HG02973 (cell line): Measurements from ENCODE around the gene NSFL1C.
"Not testable (repeated sequence)": the region's sequence is repeated elsewhere in the genome, so short reads cannot be mapped to it uniquely, and the experiment has no call there.

ENCODE experiments used
- ATAC-seq: cut with Tn5 transposase; IDR thresholded peaks from one replicate; pipeline ENCODE4 v1.9.1; 2021; ENCODE audit warnings: moderate library complexity; ENCODE audit not compliant: unreplicated experiment

The NSFL1C gene

DNA sequence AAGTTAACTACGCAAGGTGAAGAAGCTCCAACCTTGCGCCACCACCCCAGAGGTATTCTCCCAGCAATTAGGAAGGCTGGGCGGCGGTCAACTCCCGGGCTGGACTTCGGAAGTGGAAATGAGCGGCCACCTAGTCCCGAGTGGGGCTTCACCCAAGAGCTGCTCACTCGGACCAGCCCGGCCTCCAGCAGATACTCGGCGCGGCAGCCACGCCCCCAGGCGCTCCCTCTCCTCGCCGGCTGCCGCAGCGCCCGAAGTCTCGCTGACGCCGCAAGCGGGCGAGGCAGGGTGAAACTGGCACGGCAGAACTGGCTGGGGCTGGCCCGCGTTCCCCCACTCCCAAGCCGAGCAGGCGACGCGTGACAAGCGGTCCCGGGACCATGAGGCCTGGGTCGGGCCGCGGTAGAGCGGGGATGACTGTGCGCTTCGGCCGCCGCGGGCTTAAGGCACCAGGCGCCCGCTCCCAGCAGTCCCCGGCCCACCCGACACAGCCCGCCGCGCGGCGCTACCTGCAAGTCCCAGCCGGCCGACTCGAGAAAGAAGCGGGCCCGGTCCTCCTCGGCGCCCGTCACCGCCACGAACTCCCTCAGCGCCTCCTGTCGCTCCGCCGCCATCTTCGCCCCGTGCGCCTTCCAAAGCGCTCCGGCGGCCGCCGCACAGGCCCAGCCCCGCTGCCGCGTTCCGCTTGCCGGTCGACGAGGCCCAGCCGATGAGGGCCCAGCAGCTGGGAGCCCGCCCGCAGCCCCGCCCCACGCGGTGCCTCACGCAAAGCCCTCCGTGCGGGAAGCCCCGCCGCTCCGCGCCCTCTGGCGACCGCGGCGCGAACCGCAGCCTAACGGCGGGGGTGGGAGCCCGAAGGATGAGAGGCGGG lies at the start of gene NSFL1C:
NSFL1C (minus strand) TSS at position 639 of the 871 bp plus-strand sequence; CDS start at position 614, 25 bp downstream.
- ATAC-seq, result peak; percentile 87

- ATAC-seq, result no peak
These were observed 47.2 kb upstream of the NSFL1C start for GRCh38 chr20:1513801-1514200.

DNA sequence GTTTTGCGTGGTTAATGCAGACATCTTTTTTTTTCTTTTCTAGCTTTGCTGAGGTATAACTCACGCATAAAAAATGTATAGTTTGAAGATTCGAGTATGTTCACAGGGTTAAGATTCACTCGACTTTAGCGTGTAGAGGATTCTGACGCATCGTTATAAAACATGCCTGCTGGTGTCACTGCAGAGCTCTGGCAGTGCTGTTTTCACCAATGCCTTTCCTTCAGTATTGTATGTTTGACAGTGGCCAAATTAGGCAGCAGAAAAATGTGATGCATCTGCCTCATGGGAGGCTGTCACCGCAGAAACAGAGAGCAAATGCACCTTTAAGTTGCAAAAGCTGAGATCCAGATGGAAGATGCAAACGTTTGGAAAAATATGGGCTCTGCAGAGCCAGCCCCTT lies 42.6 kb upstream of the NSFL1C start:
- ATAC-seq, result no peak

DNA sequence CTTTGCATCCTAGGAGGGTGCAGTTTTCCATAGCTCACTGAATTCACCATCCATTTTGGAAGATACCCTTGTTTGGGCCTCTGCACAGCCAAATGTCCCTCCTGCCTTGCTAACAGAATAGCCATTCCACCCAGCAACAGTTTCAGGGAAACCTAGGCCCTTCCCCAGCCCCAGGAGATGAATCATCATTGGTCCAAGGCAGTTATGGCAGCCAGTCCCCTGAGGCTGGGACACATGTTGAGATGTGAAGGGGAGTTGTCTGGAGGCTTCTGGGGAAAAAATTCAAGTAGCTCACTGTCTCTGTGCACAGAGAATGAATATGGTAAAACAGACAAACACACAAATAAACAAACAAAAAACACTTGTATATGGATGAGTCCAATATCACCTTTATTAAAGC lies 41.9 kb upstream of the NSFL1C start:
- no peak for ATAC-seq

- ATAC-seq, result no peak
These were observed 40.6 kb upstream of the NSFL1C start for GRCh38 chr20:1507276-1507675.

DNA sequence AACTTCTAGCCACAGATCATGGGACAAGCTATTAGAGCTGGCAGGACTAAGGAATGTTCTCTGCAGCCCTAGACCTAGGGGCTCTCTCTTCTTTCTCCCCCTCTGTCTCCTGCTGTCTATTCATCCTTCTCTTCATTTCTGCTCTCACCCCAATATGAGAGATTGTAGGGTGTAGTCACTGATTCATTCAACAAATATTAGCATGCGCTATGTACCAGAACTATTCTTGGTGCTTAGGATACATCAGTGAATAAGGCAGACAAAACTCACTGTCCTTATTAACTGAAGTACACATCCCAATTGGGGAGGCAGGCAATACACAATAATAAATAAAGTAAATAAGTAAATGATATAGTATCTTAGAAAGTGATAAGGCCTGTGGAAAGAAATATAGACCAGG lies 39.2 kb upstream of the NSFL1C start:
- no peak for ATAC-seq

GRCh38 chr20:1505361-1505760 lies 38.7 kb upstream of the NSFL1C start:
- ATAC-seq, result no peak

- ATAC-seq, result peak; percentile 96
These were observed 37.0 kb upstream of the NSFL1C start for GRCh38 chr20:1503564-1504227.

DNA sequence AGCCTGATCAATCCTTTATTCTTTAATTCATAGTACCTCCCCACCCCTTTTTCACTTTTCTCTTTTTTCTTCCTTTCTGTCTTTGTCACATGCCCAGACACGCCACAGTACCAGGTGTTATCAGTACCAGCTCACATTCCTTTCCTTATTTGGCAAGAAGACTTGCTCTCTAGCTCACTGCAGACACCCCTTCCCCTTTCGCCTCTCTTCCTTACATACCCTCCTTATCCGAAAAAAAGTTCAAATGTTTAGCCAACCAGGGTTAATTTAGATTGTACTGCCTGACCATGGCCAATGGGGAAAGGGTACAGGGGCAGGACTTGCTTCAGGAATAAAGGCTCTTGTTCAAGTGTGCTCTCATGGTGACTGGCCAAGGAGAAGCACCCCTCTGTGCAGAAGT lies 33.8 kb upstream of the NSFL1C start:
- ATAC-seq, result no peak

- ATAC-seq, result no peak
These were observed 33.1 kb upstream of the NSFL1C start for GRCh38 chr20:1499528-1500420.

DNA sequence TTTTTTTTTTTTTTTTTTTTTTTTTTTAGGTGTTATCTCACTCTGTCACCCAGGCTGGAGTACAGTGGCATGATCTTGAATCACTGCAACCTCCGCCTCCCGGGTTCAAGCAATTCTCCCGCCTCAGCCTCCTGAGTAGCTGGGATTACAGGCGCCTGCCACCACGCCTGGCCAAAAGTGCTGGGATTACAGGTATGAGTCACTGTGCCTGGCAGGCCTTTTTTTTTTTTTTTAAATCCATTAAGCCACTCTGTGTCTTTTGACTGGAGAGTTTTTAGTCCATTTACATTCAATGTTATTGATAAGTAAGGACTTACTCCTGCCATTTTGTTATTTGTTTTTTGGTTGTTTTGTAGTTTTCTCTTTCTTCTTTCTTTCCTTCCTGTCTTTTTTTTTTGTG lies 30.7 kb upstream of the NSFL1C start:
- not testable (repeated sequence) for ATAC-seq

DNA sequence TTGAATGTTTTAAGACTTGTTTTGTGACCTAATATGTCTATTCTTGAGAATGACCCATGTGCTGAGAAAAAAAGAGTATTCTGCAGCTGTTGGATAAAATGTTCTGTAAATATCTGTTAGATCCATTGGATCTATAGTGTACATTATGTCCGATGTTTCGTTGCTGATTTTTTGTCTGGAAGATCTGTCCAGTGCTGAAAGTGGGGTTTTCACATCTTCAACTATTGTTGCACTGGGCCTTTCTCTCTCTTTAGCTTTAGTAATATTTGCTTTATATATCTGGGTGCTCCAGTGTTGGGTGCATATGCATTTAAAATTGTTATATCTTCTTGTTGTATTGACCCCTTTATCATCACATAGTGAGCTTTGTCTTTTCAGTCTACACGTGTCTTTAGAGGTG lies 30.3 kb upstream of the NSFL1C start:
- ATAC-seq, result no peak

DNA sequence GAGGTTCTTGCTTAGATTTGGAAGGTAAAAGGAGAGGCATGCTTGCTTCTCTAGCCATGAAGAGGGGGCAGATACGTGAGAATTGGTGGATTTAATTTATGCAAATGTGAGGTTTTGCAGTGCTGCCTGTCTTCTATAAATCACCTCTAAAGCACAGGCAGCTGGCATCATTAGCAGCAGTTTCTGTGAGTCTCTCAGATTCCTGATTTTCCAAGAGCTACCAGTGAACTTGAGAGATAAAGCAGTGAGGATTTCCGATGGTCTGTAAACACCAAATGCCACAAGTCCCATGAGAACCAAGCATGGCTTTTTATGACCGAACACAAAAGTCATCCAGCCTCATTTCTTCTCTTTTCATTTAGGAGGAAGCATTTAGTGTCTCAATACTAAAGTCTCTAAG lies 27.8 kb upstream of the NSFL1C start:
- no peak for ATAC-seq

GRCh38 chr20:1493536-1493935 lies 26.9 kb upstream of the NSFL1C start:
- no peak for ATAC-seq

DNA sequence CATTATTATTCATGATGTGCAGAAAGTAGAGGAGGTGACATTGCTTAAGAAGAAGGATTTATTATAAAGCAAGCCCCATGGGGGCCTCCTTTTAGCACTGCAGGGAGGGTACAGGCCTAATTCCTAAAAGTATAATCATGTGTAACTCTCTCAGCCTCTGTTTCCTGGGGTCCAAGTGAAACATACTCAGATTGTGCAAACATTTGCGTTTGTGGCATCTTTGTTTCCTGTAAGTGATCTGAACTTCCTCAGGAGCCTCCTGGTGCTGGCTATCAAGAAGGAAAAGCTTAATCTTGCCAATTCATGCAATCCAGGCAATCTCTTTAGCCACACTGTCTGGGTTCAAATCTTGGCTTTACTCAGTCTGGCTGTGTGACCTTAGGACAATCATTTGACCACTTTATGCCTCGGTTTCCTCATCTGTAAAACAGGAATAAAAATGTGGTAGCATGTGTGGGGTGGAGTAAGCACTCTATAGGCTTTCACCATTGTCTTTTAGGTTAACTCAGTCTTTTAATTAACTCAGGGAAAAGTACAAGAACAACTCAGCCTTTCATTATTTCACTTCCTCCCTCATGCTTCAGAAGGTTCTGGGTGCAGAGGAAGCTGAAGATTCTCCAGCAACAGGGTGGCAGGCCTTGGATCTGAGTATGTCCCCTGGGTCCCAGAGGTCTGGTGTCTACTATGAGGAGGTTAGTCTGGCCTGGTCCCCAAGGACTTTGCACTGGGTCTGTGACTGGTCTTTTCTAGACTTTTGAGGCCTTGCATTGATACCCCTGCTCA lies 25.4 kb upstream of the NSFL1C start:
- ATAC-seq, result no peak

- no peak for ATAC-seq
These were observed 24.7 kb upstream of the NSFL1C start, which contains the start of gene SIRPB2 for GRCh38 chr20:1491281-1491840. TSS of gene SIRPB2 (minus strand) at chr20:1491420. CDS start at chr20:1491359, 61 bp downstream.

- ATAC-seq, result no peak
These were observed 24.1 kb upstream of the NSFL1C start for GRCh38 chr20:1490643-1491195.

GRCh38 chr20:1489764-1490436 lies 23.3 kb upstream of the NSFL1C start:
- no peak for ATAC-seq

GRCh38 chr20:1489325-1489724 lies 22.7 kb upstream of the NSFL1C start:
- ATAC-seq, result no peak
